Fibroblast of skin of left biceps (primary cell): ENCODE measurements around the gene HLA-DQB2.
"Not testable (repeated sequence)": the region's sequence is repeated elsewhere in the genome, so short reads cannot be mapped to it uniquely, and the experiment has no call there.

Experiments used
- DNase-seq, 2 experiments: peaks; one replicate each; pipeline ENCODE4 v3.0.0-alpha.2; 2013; ENCODE audit warnings: low read depth in 2 of 2

HLA-DQB2 gene

GRCh38 chr6:32763421-32763820 is at the start of gene HLA-DQB2:
Gene HLA-DQB2 (minus strand): TSS chr6:32763532. CDS start chr6:32763470, 62 bp downstream.
- no peak for DNase-seq

- DNase-seq: no peak
Observed at GRCh38 chr6:32809171-32809570, 45.8 kb upstream of the HLA-DQB2 start.

GRCh38 chr6:32807020-32807580 is 43.8 kb upstream of the HLA-DQB2 start:
- DNase-seq: no peak

- DNase-seq: not testable (repeated sequence)
Observed at GRCh38 chr6:32805404-32805803, 42.1 kb upstream of the HLA-DQB2 start.

- no peak for DNase-seq
Observed at GRCh38 chr6:32803416-32803815, 40.1 kb upstream of the HLA-DQB2 start.

GRCh38 chr6:32799740-32800139 is 36.4 kb upstream of the HLA-DQB2 start:
- no peak for DNase-seq

GRCh38 chr6:32799168-32799567 is 35.8 kb upstream of the HLA-DQB2 start:
- no peak for DNase-seq

- DNase-seq: peak in 1 of 2 experiments; percentile 20
Observed at GRCh38 chr6:32796848-32797776, 33.8 kb upstream of the HLA-DQB2 start.

GRCh38 chr6:32794510-32794909 is 31.2 kb upstream of the HLA-DQB2 start:
- no peak for DNase-seq

GRCh38 chr6:32792901-32793435 is 29.6 kb upstream of the HLA-DQB2 start:
- no peak for DNase-seq

GRCh38 chr6:32790306-32790705 is 27.0 kb upstream of the HLA-DQB2 start:
- DNase-seq: no peak

GRCh38 chr6:32785781-32786533 is 22.6 kb upstream of the HLA-DQB2 start:
- DNase-seq: peak; percentile 15 to 31

- not testable (repeated sequence) for DNase-seq
Observed at GRCh38 chr6:32782923-32783322, 19.6 kb upstream of the HLA-DQB2 start.

- no peak for DNase-seq
Observed at GRCh38 chr6:32779036-32779435, 15.7 kb upstream of the HLA-DQB2 start.

- DNase-seq: no peak
Observed at GRCh38 chr6:32775071-32775470, 11.7 kb upstream of the HLA-DQB2 start.

GRCh38 chr6:32774426-32774825 is 11.1 kb upstream of the HLA-DQB2 start:
- DNase-seq: no peak

- no peak for DNase-seq
Observed at GRCh38 chr6:32772656-32773055, 9.3 kb upstream of the HLA-DQB2 start.

- no peak for DNase-seq
Observed at GRCh38 chr6:32764048-32764447, 716 bp upstream of the HLA-DQB2 start.

GRCh38 chr6:32761548-32761947 is 1.8 kb downstream of the HLA-DQB2 start:
- DNase-seq: no peak

GRCh38 chr6:32761072-32761471 is 2.3 kb downstream of the HLA-DQB2 start:
- no peak for DNase-seq

GRCh38 chr6:32759669-32760068 is 3.7 kb downstream of the HLA-DQB2 start:
- DNase-seq: no peak

- no peak for DNase-seq
Observed at GRCh38 chr6:32752580-32752979, 10.8 kb downstream of the HLA-DQB2 start.
